ENCODE measurements around the gene CDC34. TPM values are rescaled to one million over a fixed set of nuclear protein-coding genes. Genes with fewer than 3 reads are reported as not detected.

CDC34 gene
- total and polyA plus RNA-seq, 9 of the 15 experiments (the other 6 are each of a cell fraction or from before 2014, with no cell fraction given): 0.80 to 203 (median 65.5) TPM

GRCh38 chr19:512547-513365 is 18.8 kb upstream of the CDC34 start (continued):
- TF ChIP-seq PCBP1 (IDR thresholded peaks at IDR 0.05; ENCODE audit: low read depth, low read length, poor library complexity, severe bottlenecking) (peak; percentile 73), XRCC5 (IDR thresholded peaks at IDR 0.05; ENCODE audit: low read depth, low read length) (no peak), HDAC1 (IDR thresholded peaks at IDR 0.05) (no peak), ESRRA (IDR thresholded peaks at IDR 0.05; ENCODE audit: borderline replicate concordance, low read depth) (no peak), OTX1 (CRISPR knock-in tag; IDR thresholded peaks at IDR 0.05) (no peak), ZBTB11 (CRISPR knock-in tag; IDR thresholded peaks at IDR 0.05) (no peak), PHB2 (IDR thresholded peaks at IDR 0.05; ENCODE audit: low read depth) (no peak), HMGN3 (IDR thresholded peaks at IDR 0.05; ENCODE audit: borderline replicate concordance, extremely low read depth, insufficient read length, low read depth, low read length) (peak; percentile 66), ATF3 (IDR thresholded peaks at IDR 0.05) (peak; percentile 73), ATF3 (CRISPR knock-in tag; conservative IDR thresholded peaks at IDR 0.05) (no peak), NR2C2 (CRISPR knock-in tag; IDR thresholded peaks at IDR 0.05) (0 out of 2 replicates have a peak, but pooled peaks have one; percentile 14), NR2C2 (tag; IDR thresholded peaks at IDR 0.05) (peak; percentile 67; the same call in 1 of the 2 replicates), CREB5 (CRISPR knock-in tag; IDR thresholded peaks at IDR 0.05) (no peak), NR2C1 (IDR thresholded peaks at IDR 0.05) (peak; percentile 56; the same call in 1 of the 2 replicates), NR2C1 (tag; IDR thresholded peaks at IDR 0.05) (0 out of 2 replicates have a peak, but pooled peaks have one; percentile 41), PREB (CRISPR knock-in tag; IDR thresholded peaks at IDR 0.05) (no peak), FOXA3 (CRISPR knock-in tag; conservative IDR thresholded peaks at IDR 0.05 in 1 of 2, IDR thresholded peaks at IDR 0.05 in 1 of 2) (peak in 1 of 2 experiments; percentile 49; a peak in 1 of 4 replicates), NFIC (IDR thresholded peaks at IDR 0.05) (peak; percentile 22; the same call in 1 of the 2 replicates), SAFB2 (IDR thresholded peaks at IDR 0.05; ENCODE audit: borderline replicate concordance, low read depth, low read length, severe bottlenecking) (no peak)

All from K562 (cell line).